Stimulated activated CD8-positive, alpha-beta memory T cell treated with anti-CD3 and anti-CD28 coated beads, Interleukin-12 subunit alpha, Interleukin-12 subunit beta, amount 100 ng/mL, for 4 hours (primary cell): ENCODE results near the gene SURF1.
"Not testable (repeated sequence)": the region's sequence is repeated elsewhere in the genome, so short reads cannot be mapped to it uniquely, and the experiment has no call there.

Experiments
- DNase-seq: peaks from one replicate; pipeline ENCODE4 v3.0.0-alpha.2; 2020; ENCODE audit warnings: low read depth

The SURF1 gene

DNA sequence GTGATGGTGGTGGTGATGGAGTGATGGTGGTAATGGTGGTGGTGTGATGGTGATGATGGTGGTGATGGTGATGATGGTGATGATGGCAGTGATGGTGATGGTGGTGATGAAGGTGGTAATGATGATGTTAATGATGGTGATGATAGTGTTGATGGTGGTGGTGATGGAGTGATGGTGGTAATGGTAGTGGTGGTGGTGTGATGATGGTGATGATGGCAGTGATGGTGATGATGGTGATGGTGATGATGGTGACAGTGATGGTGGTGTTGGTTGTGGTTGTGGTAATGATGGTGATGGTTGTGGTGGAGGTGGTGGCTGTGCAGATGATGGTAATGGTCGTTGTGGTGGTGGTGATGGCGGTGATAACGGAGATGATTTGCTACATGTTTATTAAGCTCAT is 27.2 kb upstream of the SURF1 start:
- DNase-seq, result no peak

DNA sequence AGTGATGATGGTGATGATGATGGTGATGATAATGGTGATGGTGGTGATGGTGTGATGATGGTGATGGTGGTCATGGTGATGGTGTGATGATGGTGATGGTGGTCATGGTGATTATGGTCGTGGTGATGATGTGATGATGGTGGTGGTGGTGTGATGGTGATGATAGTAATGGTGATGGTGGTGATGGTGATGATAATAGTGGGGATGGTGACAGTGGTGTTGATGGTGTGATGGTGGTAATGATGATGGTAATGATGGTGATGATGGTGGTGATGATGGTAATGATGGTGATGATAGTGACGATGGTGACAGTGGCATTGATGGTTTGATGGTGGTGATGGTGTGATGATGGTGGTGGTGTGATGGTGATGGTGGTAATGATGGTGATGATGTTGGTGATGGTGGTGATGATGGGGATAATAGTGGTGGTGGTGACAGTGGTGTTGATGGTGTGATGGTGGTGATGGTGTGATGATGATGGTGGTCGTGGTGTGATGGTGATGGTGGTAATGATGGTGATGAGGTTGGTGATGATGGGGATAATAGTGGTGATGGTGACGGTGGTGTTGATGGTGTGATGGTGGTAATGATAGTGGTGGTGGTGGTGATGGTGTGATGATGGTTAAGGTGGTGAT is 26.3 kb upstream of the SURF1 start:
- DNase-seq, result no peak

DNA sequence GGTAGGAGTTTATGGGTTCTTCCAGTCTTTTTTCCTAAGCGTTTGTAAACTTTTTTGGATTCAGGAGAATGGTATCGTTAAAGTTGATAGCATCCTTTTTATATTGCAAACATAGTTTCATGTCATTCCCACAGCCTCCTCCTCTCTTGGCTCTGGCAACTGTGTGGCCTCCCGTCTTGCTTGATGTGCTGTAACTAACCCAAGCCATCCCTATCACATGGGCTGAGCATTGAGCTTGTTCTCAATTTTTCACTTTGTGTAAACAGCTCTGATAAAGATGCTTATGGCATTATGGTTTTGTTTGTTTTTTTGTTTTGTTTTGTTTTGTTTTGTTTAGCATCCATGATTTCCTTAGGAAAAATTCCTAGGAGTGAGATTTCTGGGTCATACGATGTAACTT is 24.4 kb upstream of the SURF1 start:
- no peak for DNase-seq

DNA sequence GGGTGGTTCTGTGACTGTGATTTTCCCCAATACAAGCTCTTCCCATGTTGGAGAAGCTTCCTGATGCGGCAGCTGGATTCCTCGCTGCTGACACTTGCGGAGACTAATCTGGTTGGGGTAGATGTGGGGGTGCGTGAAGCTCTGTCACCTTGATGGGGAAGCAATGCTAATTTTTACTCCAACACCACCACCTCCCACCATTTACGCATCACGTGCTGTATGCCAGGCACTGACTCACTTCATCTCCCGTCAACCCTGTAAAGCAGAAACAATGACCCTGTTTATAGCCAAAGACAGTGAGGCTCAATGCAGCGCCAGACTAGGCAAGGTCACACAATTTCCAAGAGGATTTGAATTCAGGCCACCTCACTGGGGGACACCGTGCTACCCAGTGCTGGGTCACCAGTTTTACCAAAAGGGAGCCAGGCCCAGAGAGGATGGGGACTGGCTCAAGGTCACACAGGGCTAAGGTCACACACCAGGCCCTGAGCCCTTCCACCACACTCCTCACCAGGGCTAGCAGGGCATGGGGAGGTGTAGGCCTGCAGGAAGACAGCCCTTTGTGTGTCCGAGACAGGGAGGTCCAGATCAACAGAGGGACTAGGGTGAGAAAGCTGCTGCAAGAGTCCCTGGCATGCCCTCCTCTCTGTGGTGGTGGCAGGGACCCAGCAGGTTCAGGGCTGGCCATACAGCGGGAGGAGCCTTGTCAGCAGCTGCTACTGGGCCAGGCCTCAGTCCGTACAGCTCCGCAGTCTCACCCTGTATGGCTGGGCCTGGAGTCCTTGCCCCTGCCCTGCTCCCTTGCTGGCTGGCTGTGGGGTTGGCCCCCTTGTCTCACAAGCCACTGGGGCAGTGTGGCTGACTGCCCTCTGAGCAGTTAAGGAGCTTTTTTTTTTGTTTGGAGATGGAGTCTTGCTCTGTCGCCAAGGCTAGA is 23.1 kb upstream of the SURF1 start:
- DNase-seq, result no peak

DNA sequence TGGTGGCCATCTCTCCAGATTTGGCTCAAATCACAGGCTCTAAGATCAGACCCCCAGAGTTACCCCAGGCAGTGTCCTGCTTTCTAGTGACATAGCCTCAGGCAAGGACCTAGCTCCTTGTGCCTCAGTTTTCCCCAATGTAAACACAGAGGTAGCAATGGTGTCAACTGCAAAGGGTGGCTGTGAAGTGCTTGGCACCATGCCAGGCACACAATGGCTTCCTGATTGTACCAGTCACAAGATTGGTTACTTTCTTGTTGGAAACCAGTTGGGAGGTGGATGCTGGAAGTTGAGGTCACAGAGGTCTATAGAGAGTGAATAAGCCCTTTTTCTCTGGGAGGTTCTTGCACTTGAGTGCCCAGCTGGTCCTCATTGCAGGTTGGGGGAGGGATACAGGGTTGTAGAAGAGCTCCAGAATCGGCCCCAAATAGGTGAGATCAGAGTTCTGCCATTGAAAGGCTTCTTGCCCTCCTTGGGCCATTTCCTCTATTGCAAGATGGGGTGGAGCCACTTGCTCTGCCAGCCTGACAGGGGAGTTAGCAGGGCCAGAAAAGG is 22.2 kb upstream of the SURF1 start:
- DNase-seq, result no peak

DNA sequence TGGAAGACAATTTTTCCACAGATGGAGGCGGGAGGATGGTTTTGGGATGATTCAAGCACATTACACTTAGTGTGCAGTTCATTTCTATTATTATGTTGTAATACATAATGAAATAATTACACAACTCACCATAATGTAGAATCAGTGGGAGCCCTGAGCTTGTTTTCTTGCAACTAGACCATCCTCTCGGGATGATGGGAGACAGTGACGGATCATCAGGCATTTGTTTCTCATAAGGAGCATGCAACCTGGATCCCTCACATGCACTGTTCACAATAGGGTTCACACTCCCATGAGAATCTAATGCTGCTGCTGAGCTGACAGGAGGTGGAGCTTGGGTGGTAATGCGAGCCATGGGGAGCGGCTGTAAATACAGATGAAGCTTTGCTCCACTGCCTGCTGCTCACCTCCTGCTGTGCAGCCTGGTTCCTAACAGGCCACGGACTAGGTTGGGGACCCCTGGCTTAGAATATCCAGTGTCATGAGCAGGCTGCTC is 21.5 kb upstream of the SURF1 start:
- no peak for DNase-seq

DNA sequence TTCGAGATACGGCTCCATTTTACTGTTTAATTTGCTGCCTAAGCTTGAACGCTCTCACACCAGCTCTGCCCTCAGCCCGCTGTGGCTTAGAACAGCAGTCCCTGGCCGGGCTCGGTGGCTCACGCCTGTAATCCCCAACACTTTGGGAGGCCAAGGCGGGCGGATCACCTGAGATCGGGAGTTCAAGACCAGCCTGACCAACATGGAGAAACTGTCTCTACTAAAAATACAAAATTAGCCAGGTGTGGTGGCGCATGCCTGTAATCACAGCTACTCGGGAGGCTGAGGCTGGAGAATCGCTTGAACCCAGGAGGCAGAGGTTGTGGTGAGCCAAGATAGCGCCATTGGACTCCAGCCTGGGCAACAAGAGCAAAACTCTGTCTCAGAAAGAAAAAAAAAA is 21.0 kb upstream of the SURF1 start:
- DNase-seq, result not testable (repeated sequence)

DNA sequence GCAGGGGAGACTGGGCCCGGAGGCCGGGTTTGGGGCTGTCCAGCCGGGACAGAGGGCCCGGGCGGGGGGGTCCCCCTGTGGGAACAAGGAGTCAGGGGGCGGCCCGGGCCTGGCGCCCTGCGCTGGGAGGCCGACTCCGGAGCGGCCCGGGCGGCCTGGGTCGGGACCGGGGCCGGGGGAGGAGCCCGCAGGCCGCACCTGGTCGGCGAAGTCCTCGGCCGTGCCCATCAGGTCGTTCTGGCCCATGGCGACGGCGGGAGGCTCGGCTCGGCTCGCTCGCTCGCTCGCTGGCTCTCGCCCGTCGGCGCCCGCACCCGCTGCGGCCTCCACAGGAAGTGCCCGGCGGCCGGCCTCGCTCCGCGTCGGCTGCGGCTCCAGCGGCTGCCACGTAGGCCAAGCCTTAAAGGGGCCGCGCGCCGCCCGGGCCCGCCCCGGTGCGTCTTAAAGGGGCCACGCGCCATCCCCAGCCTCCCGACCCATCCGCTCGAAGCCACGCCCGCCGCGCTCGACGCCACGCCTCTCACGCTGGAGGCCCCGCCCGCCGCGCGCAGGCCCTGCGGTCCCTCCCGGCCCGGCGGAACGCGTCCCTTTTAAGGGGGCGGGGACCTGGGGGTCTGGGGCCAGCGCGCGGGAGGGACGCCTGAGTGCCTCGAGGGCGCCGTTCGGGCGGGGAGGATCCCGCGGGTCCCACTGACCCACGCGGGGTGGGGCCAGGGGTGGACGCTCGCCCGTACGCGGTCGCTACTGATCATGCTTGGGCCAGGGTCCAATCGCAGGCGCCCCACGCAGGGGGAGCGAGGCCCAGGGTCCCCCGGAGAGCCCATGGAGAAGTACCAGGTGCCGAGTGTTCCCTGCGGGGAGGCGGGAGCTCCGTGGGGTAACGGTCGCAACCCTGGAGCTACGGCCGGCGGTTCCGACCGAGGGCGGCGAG is 19.7 kb upstream of the SURF1 start, which contains the start of the genes STKLD1 and SURF4:
Gene STKLD1 (plus strand): TSS at position 643 of the 931 bp plus-strand sequence. CDS start 108 bp downstream, at position 751.
Gene SURF4 (minus strand): TSS at position 337 of the 931 bp plus-strand sequence. CDS start 91 bp downstream, at position 246.
- DNase-seq, result peak; percentile 95

DNA sequence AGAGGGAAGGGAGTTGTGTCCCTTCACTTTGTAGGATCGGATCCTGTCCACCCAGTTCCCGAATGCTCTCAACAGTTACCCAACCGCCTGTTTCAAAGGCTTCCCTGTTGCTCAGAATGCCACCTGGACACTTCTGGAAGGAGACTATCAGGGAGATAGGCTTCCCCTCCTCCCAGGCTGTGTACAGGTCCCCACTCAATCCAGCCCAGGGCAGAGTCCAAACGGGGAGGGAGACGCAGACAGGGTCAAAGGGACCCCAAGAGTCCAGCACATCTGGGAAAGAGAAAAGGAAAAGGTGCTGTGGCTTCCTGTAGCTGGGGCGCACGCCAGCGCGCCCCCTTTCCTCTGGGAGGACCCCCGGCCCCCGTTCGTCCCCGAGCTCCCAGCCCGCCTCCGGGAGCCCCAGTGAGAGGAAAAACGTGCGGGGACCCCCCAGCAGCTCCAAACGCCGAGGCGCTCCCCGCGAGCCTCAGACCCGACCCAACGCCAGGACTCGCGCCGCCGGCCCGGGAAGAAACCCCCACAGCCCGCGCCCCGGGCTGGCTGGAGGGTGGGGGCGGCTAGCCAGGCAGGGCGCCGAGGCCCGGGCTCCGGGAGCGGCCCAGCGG is 18.9 kb upstream of the SURF1 start:
- no peak for DNase-seq

DNA sequence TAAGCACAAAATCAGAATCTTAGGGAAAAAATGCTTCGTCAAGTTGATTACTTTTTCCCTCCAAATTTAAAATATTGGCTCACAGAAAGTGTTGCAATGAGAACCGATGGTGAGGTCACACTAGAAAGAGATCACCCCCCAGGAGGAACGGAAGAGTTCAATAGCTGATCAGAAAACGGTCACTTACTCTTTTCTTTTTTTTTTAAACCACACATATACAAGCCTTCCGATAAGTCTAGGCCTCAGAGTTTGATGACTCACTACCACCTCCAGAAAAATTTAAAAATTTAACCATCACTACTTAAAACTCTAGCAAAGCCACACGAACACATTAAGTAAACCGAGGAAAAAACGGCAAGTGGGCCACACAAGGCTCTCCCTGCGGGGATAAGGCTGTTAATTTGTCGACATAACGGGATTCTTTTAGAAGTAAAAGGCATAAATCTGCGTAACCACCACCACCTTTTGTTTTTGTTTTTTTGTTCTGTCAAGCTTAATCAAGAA is 18.4 kb upstream of the SURF1 start:
- DNase-seq, result no peak

DNA sequence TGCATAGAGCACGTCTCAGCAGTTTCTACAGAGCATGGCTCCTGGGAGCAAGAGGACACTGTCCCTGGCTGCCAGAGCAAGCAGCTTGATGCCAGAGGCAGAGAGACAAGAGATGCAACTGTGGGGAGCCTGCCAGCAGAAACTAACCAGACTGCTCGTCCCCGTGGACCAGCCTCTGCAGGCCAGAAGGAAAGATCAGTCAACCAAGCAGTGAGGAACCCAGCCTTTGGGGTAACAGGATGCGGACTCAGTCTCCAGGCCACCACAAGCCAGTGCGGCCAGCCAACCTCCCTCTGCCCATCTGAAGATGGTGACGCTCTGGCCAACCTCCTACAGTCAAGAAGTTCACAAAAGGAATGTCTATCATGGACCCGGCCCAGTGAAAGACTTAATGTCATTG is 15.9 kb upstream of the SURF1 start:
- DNase-seq, result no peak

DNA sequence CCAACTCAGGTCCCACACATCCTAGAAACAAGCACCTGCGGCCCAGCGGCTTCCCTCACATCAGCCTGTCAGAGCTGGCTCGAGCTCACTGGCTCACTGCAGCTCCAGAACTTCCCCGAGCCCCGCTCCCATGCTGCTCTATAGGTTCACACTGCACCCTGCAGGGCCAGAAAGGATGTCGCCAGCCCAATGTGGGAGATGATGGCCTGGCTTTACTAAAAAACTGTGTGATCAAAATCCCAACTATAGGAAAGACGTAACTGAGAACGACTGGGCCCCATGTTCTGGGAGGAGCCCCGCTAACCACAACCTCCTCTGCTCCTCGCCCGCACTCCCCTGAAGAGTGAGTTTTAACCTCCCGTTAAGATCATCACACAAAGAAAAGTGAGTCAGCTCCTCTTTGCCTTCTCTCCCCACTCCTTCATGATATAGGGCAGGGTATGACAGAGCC is 15.0 kb upstream of the SURF1 start:
- peak; percentile 57 for DNase-seq

DNA sequence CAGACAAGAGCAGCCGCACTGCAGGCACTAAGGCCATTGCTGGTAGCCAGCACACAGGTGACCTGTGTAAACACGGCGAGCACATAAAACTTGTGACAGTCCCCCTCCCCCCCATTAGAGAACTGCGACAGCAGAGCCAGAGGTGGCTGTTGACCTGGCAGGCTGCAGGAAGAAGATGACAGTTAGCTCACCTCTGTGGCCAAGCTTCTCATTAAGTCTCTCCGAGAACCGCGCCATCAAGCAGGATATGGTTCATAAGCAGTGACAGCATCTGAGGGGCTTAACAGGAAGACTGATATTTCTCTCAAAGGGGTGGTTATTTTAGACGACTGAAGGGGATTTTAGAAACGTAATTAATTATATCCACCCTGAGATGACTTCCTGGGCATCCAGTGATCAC is 14.4 kb upstream of the SURF1 start:
- DNase-seq, result no peak

DNA sequence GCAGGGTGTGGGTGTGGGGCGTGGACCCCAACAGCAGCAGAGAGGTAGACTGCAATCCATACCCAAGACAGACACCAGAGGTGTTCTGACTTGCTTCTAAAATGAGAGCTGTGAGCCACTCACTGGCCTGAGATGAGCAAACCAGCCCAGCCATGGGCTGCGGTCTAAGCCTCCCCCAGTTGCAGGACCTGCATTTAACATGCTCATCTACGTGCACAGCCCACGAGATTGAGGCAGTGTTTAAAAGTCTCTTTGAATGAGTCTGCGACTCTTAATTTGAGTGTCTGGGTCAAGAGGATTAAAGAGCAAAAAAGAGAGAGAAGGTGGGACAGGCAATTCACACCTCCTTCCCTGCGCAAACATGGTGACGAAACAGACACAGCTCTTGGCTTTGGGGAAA is 13.6 kb upstream of the SURF1 start:
- no peak for DNase-seq

DNA sequence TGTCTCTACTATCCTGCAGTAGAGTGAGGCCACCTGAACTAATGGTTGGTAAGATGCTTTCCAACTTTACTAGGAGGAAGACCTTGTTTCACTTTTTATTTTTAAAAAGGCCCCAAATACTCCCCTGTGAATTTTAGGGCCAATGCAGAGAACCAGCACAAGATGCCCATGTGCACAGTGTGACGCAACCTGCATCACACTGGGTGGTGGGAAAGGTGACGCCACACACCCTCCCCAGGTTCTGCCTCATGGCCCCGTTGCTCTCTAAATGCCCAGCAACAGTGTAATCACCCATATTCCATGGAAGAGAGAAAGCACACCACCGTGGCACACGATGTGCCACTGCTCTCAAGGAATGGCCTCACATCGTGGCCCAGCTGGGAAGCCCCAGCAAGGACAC is 13.1 kb upstream of the SURF1 start:
- no peak for DNase-seq

DNA sequence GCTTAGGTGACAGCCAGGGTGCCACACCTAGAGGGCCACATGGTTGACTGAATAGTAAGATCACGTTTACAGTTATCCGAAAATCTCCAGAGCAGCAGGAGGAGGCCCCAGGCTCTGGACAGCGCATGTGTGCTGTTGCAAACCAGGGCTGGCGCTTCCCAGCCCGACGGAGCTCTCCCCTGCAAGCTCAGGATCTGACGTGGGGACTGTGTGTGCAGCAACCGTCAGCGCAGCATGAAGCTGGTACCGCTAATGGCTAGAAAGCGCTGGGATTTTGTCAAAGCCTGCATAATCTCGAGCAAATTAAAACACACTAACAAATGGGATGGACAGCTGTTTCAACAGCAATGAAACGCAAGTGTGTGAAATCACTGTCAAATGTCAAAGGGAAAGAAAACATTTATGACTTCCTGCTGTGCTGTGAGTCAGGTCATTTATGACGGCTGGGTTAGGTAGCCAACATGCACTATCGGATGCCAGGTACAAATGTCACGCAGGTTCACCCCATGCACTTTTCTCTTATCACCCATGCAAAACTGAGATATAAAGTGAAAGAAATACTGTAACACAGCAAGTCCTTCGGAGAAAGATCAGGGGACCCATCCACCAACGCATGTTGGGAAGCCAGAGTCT is 12.1 kb upstream of the SURF1 start:
- DNase-seq, result no peak

DNA sequence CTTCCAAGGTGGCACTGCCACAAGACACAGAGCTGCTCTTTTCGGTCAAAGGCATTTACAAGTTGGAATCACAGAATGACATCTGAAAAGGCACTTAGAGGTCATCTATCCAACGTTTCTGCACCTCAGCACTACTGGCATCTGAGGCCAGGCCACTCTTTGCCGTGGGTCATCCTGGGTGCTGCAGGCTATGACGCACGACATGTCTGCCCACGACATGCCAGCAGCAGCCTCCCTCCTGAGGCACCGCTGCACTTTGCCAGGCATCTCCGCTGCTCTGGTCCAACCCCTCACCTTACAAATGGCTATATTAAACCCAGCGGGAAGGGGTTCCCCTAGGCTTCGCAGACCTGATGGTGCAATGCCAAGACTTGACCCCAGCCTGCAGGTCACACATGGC is 11.5 kb upstream of the SURF1 start:
- DNase-seq, result no peak

DNA sequence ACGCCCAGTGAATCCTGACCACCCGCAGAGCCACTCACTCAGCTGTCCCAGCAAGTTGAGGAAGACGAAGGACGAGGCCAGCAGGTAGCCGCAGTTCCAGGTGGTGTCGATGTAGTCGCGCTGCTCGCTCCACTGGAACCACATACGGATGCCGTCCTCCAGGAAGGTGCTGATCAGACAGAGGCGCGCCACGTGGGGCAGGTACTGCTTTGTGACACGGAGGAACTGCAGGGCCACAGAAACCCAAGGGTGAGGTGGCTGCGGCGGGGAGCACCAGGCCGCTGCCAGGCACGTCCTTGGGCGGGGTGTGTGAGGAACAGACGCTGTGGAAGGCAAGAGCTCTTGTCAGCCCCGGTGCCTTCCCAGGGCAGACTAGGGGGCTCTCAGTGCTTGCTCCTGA is 10.9 kb upstream of the SURF1 start:
- DNase-seq, result no peak

DNA sequence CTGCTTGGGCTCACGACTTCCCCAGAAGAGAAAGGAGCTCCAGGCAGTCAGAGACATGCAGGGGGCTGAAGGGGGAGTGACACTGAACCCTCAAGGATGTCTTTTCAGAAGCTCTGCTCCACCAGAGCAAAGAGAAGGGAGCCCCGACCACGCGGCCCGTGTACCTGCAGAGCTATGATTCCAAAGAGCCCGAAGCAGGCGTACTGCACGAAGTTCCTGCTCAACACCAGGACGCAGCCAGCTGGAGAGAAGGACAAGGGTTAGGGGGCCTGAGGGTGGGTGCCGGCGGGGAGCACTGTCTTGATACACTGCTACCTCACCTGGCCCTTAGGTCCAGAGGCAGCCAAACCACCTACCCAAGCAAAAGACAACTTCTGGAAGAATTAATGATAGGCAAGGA is 10.1 kb upstream of the SURF1 start:
- no peak for DNase-seq

DNA sequence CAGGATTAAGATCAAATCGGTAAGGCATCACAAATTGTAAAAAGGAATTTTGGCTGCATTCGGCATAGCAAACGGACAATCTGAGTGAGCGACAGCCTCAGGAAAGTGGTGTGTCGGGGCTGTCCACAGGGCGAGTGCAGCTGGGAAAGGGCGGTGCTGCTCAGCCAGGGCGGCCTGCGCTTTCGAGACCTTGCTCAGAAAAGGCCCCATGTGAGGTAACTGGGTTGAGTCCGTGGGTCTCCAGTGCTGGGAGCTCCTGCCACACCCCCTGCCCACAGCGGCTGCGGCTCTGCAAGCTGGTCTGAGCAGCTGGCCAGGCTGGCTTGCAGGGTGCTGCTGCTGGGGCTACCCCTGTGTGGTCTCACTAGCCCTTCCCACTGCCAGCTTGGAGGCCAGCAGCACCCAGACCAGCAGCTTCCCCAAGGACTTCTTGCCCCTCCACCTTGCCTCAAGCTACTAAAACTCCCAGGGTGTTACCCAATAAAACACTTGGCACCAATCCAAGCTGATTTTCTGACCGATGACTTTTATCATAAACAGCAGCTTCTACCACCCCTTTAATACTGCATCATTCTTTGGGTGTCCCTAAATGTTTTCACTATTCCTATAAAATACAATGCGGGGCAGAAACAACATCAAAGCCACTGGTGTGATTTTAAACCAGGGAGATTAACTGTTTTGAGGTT is 6.2 kb upstream of the SURF1 start:
- no peak for DNase-seq
